ENCODE measurements around the gene RIPOR3. TPM values are rescaled to one million over a fixed set of nuclear protein-coding genes. Genes with fewer than 3 reads are reported as not detected.

The RIPOR3 gene
- polyA plus RNA-seq, 1 of the 3 experiments (the other 2 are of a cell fraction): 1.2 TPM

DNA sequence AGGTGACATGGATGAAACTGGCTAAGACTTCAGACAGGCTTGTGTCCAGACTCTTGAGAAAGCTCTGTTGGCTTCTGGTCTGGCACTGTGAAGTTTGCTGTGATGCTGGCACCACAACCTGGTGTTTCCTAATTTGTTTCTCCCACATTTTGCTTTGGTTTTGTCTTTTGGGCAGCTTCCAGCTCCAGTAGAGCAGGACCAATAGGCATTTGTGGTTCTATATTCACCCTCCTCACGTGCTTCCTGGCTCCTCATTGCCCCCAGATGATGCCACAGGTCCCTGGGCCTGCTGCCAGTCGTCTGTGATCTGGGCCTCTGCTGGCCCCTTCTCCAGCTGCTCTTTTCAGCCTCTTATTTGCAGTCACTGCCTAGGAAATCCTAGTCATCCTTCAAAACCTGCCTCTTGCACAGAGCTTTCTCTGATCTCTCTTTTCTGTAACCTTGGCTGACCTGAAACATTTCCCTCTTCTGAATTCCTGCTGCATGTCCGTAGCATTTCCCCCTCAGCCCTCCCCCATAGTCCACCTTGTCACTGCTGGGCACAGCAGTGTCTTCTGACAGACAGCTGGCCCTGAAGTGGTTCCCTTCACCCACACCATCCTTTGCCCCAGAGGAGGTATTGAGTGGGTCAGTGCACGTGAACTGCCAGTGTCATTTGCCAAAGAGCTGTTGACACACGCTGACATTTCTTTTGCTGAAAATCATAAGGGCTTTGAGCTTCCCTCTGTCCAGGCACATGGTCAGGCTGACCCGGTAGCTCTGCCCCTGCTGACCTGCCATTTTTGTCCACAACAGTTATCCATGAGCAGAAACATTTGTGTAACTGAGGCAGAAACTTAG is 118.2 kb downstream of the RIPOR3 start:
- POLR2A ChIA-PET: interaction anchor here (0.9 kb wide), 1 partner anchor 382 kb away, joined by 3 read pairs; the partner anchor contains the start of gene CEBPB

DNA sequence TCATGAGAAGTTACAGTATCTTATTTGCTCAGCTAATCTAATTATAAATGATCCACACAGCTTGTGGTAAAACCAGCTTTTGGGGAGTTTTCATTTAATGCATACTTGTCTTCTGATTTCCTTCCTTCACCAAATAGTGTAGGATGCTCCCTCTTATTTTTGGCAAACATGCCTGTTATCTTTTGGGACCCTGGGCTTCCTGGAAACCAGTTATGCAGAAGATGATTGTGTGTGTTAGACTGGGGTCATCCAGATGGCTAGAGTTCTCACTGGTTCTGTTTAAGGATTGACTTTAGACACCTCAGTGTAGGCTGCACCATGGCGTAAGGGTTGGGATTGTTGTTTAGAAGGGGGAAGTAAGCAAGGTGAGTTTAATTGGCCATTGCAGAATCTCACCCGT is 119.9 kb downstream of the RIPOR3 start:
- Histone ChIP-seq H3K79me2 (ENCODE audit: insufficient read depth) (peaks cover 29% of the 10 kb centered on the region), H3K27ac (ENCODE audit: low read depth in 2 of 2, low read length in 1 of 2) (peak overlapping the region in 1 of 2 experiments; percentile 29; a peak in 2 of 4 replicates), H3K4me1 (ENCODE audit: control insufficient read depth in 1 of 2, insufficient read depth in 2 of 2, low read depth in 1 of 2, low read length in 1 of 2) (peaks cover 31 to 36% of the 10 kb centered on the region in 2 experiments), H3K4me3 (ENCODE audit: low read depth in 2 of 2, low read length in 1 of 2) (no peak overlapping the region), H3K9me3 (no peaks in the 10 kb centered on the region), H3F3A (replicated peaks; ENCODE audit: insufficient read depth) (peaks cover 10% of the 10 kb centered on the region), H3K9ac (no peak overlapping the region), H3K36me3 (replicated peaks in 1 of 2; ENCODE audit: control insufficient read depth in 1 of 2, insufficient read depth in 2 of 2, low read length in 1 of 2) (peaks cover 16 to 37% of the 10 kb centered on the region in 2 experiments), H4K20me1 (ENCODE audit: insufficient read depth) (peaks cover 28% of the 10 kb centered on the region), H3K9me2 (no peaks in the 10 kb centered on the region), H3K27me3 (ENCODE audit: insufficient read depth) (no peaks in the 10 kb centered on the region), H2AFZ (ENCODE audit: low read depth) (no peak overlapping the region), H3K4me2 (no peak overlapping the region)
- TF ChIP-seq JUND (IDR thresholded peaks at IDR 0.05): no peak
- TF ChIP-seq, protein P1, sequence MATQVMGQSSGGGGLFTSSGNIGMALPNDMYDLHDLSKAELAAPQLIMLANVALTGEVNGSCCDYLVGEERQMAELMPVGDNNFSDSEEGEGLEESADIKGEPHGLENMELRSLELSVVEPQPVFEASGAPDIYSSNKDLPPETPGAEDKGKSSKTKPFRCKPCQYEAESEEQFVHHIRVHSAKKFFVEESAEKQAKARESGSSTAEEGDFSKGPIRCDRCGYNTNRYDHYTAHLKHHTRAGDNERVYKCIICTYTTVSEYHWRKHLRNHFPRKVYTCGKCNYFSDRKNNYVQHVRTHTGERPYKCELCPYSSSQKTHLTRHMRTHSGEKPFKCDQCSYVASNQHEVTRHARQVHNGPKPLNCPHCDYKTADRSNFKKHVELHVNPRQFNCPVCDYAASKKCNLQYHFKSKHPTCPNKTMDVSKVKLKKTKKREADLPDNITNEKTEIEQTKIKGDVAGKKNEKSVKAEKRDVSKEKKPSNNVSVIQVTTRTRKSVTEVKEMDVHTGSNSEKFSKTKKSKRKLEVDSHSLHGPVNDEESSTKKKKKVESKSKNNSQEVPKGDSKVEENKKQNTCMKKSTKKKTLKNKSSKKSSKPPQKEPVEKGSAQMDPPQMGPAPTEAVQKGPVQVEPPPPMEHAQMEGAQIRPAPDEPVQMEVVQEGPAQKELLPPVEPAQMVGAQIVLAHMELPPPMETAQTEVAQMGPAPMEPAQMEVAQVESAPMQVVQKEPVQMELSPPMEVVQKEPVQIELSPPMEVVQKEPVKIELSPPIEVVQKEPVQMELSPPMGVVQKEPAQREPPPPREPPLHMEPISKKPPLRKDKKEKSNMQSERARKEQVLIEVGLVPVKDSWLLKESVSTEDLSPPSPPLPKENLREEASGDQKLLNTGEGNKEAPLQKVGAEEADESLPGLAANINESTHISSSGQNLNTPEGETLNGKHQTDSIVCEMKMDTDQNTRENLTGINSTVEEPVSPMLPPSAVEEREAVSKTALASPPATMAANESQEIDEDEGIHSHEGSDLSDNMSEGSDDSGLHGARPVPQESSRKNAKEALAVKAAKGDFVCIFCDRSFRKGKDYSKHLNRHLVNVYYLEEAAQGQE (IDR thresholded peaks at IDR 0.05; ENCODE audit: low read depth, low read length): no peak
- TF ChIP-seq RCOR1 (IDR thresholded peaks at IDR 0.05; ENCODE audit: low read length): no peak
- TF ChIP-seq, protein P2, sequence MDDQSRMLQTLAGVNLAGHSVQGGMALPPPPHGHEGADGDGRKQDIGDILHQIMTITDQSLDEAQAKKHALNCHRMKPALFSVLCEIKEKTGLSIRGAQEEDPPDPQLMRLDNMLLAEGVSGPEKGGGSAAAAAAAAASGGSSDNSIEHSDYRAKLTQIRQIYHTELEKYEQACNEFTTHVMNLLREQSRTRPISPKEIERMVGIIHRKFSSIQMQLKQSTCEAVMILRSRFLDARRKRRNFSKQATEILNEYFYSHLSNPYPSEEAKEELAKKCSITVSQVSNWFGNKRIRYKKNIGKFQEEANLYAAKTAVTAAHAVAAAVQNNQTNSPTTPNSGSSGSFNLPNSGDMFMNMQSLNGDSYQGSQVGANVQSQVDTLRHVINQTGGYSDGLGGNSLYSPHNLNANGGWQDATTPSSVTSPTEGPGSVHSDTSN (IDR thresholded peaks at IDR 0.05): no peak
- no peak for TF ChIP-seq RXRA (IDR thresholded peaks at IDR 0.05; ENCODE audit: borderline replicate concordance, low read depth)
- TF ChIP-seq EP300 (IDR thresholded peaks at IDR 0.05; ENCODE audit: borderline replicate concordance in 1 of 2, low read depth in 1 of 2, low read length in 1 of 2): no peak
- TF ChIP-seq SMC3 (IDR thresholded peaks at IDR 0.05; ENCODE audit: low read depth, low read length): no peak
- TF ChIP-seq, protein P3, sequence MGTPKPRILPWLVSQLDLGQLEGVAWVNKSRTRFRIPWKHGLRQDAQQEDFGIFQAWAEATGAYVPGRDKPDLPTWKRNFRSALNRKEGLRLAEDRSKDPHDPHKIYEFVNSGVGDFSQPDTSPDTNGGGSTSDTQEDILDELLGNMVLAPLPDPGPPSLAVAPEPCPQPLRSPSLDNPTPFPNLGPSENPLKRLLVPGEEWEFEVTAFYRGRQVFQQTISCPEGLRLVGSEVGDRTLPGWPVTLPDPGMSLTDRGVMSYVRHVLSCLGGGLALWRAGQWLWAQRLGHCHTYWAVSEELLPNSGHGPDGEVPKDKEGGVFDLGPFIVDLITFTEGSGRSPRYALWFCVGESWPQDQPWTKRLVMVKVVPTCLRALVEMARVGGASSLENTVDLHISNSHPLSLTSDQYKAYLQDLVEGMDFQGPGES (IDR thresholded peaks at IDR 0.05; ENCODE audit: low read depth, low read length): no peak
- TF ChIP-seq ELF1 (IDR thresholded peaks at IDR 0.05): no peak
- no peak for DNase-seq
- ChIA-PET CTCF (interaction anchor here (10.6 kb wide), 1 partner anchor 384 kb away, joined by 108 read pairs; the partner anchor contains the start of gene CEBPB), POLR2A (no interaction called here)
- 100% methylated on average over 2 of the region's 2 CpGs for WGBS (ENCODE audit: low lambda C conversion rate)

More for the DNA sequence above, 118.2 kb downstream of the RIPOR3 start:
- Histone ChIP-seq H3K4me2 (peak overlapping the region; percentile 46; the same call in 1 of the 2 replicates), H3K27me3 (ENCODE audit: insufficient read depth) (no peaks in the 10 kb centered on the region), H3K36me3 (replicated peaks in 1 of 2; ENCODE audit: control insufficient read depth in 1 of 2, insufficient read depth in 2 of 2, low read length in 1 of 2) (peaks cover 22 to 35% of the 10 kb centered on the region in 2 experiments), H3K9me3 (no peaks in the 10 kb centered on the region), H3K4me1 (ENCODE audit: control insufficient read depth in 1 of 2, insufficient read depth in 2 of 2, low read depth in 1 of 2, low read length in 1 of 2) (peaks cover 31 to 50% of the 10 kb centered on the region in 2 experiments), H3K4me3 (ENCODE audit: low read depth in 2 of 2, low read length in 1 of 2) (no peak overlapping the region), H2AFZ (ENCODE audit: low read depth) (no peak overlapping the region), H3F3A (replicated peaks; ENCODE audit: insufficient read depth) (peaks cover 10% of the 10 kb centered on the region), H3K27ac (ENCODE audit: low read depth in 2 of 2, low read length in 1 of 2) (peak overlapping the region; percentile 39 to 84), H3K79me2 (ENCODE audit: insufficient read depth) (peaks cover 29% of the 10 kb centered on the region), H3K9me2 (no peaks in the 10 kb centered on the region), H4K20me1 (ENCODE audit: insufficient read depth) (peaks cover 28% of the 10 kb centered on the region), H3K9ac (no peak overlapping the region)
- CTCF ChIA-PET: interaction anchor here (0.6 to 10.6 kb wide), 15 partner anchors 9 to 452 kb away, joined by 3 to 108 read pairs (median 4); partner anchors contain the start of genes BCAS4 and CEBPB
- WGBS (ENCODE audit: low lambda C conversion rate): 53% methylated on average over 6 of the region's 6 CpGs
- TF ChIP-seq ELF1 (IDR thresholded peaks at IDR 0.05) (no peak), NFIC (IDR thresholded peaks at IDR 0.05; ENCODE audit: borderline replicate concordance) (peak; percentile 78), YY1 (IDR thresholded peaks at IDR 0.05; ENCODE audit: low read depth) (no peak), SIN3A (IDR thresholded peaks at IDR 0.05; ENCODE audit: borderline replicate concordance, low read depth, low read length) (0 out of 2 replicates have a peak, but pooled peaks have one; percentile 34), EP300 (IDR thresholded peaks at IDR 0.05; ENCODE audit: borderline replicate concordance in 1 of 2, low read depth in 1 of 2, low read length in 1 of 2) (0 out of 4 replicates have a peak, but pooled peaks of 1 of the 2 experiments have one; percentile 6), RCOR1 (IDR thresholded peaks at IDR 0.05; ENCODE audit: low read length) (no peak), FOXJ3 (CRISPR knock-in tag; IDR thresholded peaks at IDR 0.05) (no peak), RXRA (IDR thresholded peaks at IDR 0.05; ENCODE audit: borderline replicate concordance, low read depth) (0 out of 2 replicates have a peak, but pooled peaks have one; percentile 42), TCF12 (IDR thresholded peaks at IDR 0.05) (peak; percentile 59), MXI1 (IDR thresholded peaks at IDR 0.05; ENCODE audit: low read depth, low read length) (peak; percentile 58; the same call in 1 of the 2 replicates)
- TF ChIP-seq, protein P4, sequence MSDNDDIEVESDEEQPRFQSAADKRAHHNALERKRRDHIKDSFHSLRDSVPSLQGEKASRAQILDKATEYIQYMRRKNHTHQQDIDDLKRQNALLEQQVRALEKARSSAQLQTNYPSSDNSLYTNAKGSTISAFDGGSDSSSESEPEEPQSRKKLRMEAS (IDR thresholded peaks at IDR 0.05; ENCODE audit: low read depth): peak; percentile 71
- TF ChIP-seq, protein P5, sequence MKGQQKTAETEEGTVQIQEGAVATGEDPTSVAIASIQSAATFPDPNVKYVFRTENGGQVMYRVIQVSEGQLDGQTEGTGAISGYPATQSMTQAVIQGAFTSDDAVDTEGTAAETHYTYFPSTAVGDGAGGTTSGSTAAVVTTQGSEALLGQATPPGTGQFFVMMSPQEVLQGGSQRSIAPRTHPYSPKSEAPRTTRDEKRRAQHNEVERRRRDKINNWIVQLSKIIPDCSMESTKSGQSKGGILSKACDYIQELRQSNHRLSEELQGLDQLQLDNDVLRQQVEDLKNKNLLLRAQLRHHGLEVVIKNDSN (IDR thresholded peaks at IDR 0.05; ENCODE audit: borderline replicate concordance, low read depth): peak; percentile 72; the same call in 1 of the 2 replicates
- peak; percentile 69 for DNase-seq

Measured in SK-N-SH (cell line).